GM12874 (cell line): Measurements from ENCODE around the gene NHLRC4.

Source experiments
- CTCF ChIP-seq: IDR thresholded peaks from 2 replicates; pipeline ENCODE4 v1.5.1; 2011; ENCODE audit warnings: low read depth, mild to moderate bottlenecking, control low read depth, low read length, moderate library complexity; ENCODE audit not compliant: insufficient read depth

The NHLRC4 gene

GRCh38 chr16:582614-583331 lies 16.0 kb downstream of the NHLRC4 start:
- no peak for TF ChIP-seq CTCF

- TF ChIP-seq CTCF = no peak
These were observed 16.6 kb downstream of the NHLRC4 start for GRCh38 chr16:583470-583814.

GRCh38 chr16:583815-584591 lies 17.2 kb downstream of the NHLRC4 start:
- TF ChIP-seq CTCF = no peak

- TF ChIP-seq CTCF = no peak
These were observed 18.5 kb downstream of the NHLRC4 start for GRCh38 chr16:585351-585750.

GRCh38 chr16:586047-586644 lies 19.3 kb downstream of the NHLRC4 start:
- no peak for TF ChIP-seq CTCF

- TF ChIP-seq CTCF = no peak
These were observed 20.1 kb downstream of the NHLRC4 start for GRCh38 chr16:586645-587590.

GRCh38 chr16:588639-588888 lies 21.8 kb downstream of the NHLRC4 start:
- TF ChIP-seq CTCF = no peak
